ENCODE results near the gene ARRDC5.

DNA sequence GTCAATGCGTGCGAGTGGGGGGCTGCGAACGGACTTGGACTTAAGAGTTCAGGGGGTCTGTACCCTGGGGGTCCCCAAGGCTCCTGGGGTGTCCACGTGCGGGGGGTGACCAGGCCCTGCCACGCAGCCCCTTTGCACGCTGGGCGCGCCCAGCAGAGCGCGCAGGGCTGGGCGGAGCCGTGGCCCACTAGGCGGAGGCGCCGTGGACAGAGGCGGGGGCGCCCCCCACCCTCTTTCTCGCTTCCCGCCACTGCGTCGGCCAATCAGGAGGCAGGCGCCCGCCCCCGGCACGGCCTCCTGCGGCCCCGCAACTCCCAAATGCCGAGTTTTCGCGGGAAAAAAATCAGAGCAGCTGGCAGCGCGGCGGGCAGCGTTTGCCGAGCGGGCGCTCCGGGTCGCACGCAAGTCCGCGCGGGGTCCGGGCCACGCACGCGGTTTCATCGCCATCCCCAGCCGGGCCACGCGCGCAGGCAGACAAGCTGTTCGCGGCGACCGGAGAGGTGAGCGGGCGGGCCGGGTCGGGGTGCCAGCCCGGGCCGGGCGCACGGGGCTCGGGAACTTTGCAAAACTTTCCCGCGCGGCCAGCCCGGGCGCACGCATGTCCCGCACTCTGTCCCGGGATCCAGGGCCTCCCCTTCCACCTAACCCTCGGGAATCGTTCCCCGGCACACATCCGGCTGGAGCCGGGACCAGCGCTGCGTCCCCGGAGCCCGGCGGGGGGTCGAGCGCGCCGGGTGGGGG is 6.6 kb upstream of the ARRDC5 start, which contains the start of gene UHRF1:
- TF ChIP-seq YY1 (IDR thresholded peaks at IDR 0.05; ENCODE audit: insufficient read depth, insufficient read length) (no peak), ZNF274 (IDR thresholded peaks at IDR 0.05; ENCODE audit: low read depth, low read length) (no peak), SUZ12 (IDR thresholded peaks at IDR 0.05; ENCODE audit: extremely low read depth, insufficient read depth, insufficient read length) (no peak)
